C4-2B (cell line): ENCODE results near the gene SNX24.

Source experiments
- CTCF ChIP-seq: fragments of 450-650 bp; conservative IDR thresholded peaks from 2 replicates; pipeline ENCODE4 v1.5.1; 2017; ENCODE audit warnings: mild to moderate bottlenecking
- ZFX ChIP-seq: fragments of 450-650 bp; IDR thresholded peaks from 2 replicates; pipeline ENCODE4 v1.6.1; 2017

- no peak for TF ChIP-seq CTCF
- no peak for TF ChIP-seq ZFX
These were observed 102.4 kb downstream of the SNX24 start for GRCh38 chr5:122947772-122948171.
